Thyroid gland (tissue), 4 donors: ENCODE results near the gene PERP. TPM values are rescaled to one million over a fixed set of nuclear protein-coding genes. Genes with fewer than 3 reads are reported as not detected.

Source experiments
- DNase-seq, 2 donors: peaks; one replicate each; pipeline ENCODE4 v3.0.0-alpha.2; 2019
- H3K27ac ChIP-seq, 3 donors: fragments of 200-600 bp; sonication (generic); 1 replicate in 2 of 3; 2 replicates in 1 of 3; pipeline ENCODE4 v1.5.1; 2016 to 2019; ENCODE audit warnings: mild to moderate bottlenecking in 1 of 3, moderate library complexity in 1 of 3
- H3K27me3 ChIP-seq: fragments of 200-600 bp; sonication (generic); one replicate; pipeline ENCODE4 v1.5.1; 2019
- H3K36me3 ChIP-seq, 2 donors: fragments of 200-600 bp; sonication (generic); one replicate each; pipeline ENCODE4 v1.5.1; 2016 to 2019
- H3K4me1 ChIP-seq, 2 donors: fragments of 200-600 bp; sonication (generic); one replicate each; pipeline ENCODE4 v1.5.1; 2017 to 2019
- H3K4me3 ChIP-seq, 3 donors: fragments of 200-600 bp; sonication (generic); replicated peaks in 1 of 3; 1 replicate in 2 of 3; 2 replicates in 1 of 3; pipeline ENCODE4 v1.5.1; 2016; ENCODE audit warnings: mild to moderate bottlenecking in 1 of 3
- H3K9me3 ChIP-seq: fragments of 200-600 bp; sonication (generic); one replicate; pipeline ENCODE4 v1.5.1; 2017
- CTCF ChIP-seq, 6 experiments: fragments of 200-600 bp in 3 of 6; fragments of 450-650 bp in 3 of 6; sonication (generic) in 3 of 6; IDR thresholded peaks; one replicate each; pipeline ENCODE4 v1.5.1; 2016 to 2019; ENCODE audit warnings: antibody characterized with exemption in 6 of 6, mild to moderate bottlenecking in 2 of 6, inconsistent platforms in 1 of 6, moderate library complexity in 1 of 6
- POLR2A ChIP-seq, 2 donors: fragments of 450-650 bp; IDR thresholded peaks; one replicate each; pipeline ENCODE4 v1.6.1; 2017; ENCODE audit warnings: antibody characterized with exemption in 2 of 2, mild to moderate bottlenecking in 2 of 2, moderate library complexity in 1 of 2
- WGBS, 2 donors: methylation state at CpG; one replicate each; pipeline ENCODE4 v1.1.5; 2017; 5-methylcytosine and 5-hydroxymethylcytosine counted together
- intact Hi-C: fragments of 100-400 bp; cut with DNase I; formaldehyde crosslinking; loops from one replicate; pipeline ENCODE4 v1.15.1; 2023
- total RNA-seq, 4 donors: library from RNA; depleted of rRNA; stranded (reverse); fragments of >200 nt; gene quantifications; one replicate each; pipeline ENCODE4 v1.2.3, GENCODE V29; 2016

The PERP gene
- total RNA-seq, 4 donors from 2014 or later, result 26.4 to 47.8 (median 31.2) TPM

DNA sequence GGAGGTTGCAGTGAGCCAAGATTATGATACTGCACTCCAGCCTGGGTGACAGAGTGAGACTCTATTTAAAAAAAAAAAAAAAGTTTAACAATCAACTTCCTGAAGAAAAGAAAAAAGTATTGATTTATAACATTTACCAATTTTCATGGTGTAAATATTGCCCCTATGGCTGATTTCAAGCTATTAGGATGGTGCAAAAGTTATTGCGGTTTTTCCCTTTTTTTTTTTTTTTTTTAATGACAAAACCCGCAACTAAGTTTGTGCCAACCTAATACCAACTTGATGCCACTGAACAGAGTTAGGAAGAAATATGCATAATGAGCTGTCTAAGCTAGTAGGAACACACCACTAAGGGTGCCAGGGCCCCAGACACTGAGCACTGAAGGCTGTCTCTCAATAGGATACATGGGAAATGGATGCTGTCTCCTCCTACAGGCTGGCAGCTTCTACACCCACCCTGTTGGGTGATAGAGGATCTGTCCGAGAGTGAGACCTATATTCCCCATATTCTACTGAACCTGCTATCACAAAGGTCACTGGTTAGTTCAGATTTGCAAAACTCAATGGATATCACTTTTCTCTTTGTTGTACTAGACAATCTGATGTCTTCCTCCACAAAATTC is 6.5 kb upstream of the PERP start:
- no peaks in the 10 kb centered on the region for H3K4me1 ChIP-seq
- 73 to 85% methylated on average over 3 of the region's 3 CpGs for WGBS, 2 donors
- no peak overlapping the region for H3K27ac ChIP-seq
- no peaks in the 10 kb centered on the region for H3K36me3 ChIP-seq
- no peaks in the 10 kb centered on the region for H3K27me3 ChIP-seq
- TF ChIP-seq POLR2A (IDR thresholded peaks at IDR 0.05) (no peak), CTCF (IDR thresholded peaks at IDR 0.05) (no peak)
- intact Hi-C loops, result loop anchor here (10.0 kb wide), 1 partner anchor 481 kb away; no protein-coding TSS in a partner anchor
- H3K9me3 ChIP-seq, result no peaks in the 10 kb centered on the region
- no peak for DNase-seq
- no peak overlapping the region for H3K4me3 ChIP-seq

DNA sequence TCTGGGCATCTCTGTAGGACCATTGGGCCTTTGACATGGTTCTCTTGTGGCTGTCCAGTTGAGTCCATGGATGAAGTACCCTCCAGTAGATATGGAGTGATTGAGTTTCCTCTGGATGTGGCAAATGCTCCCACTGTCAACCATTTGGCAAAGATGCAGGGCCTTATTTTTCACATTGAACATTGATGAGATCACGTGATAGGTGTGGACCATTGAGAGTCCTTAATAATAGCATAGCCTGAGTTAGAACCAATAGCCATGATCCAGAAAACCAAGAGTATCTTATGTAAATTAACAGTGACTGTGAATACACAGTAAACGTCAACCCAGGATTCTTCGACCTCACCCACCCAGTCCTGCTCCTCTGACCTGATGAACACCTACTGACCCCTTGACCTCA is 3.0 kb upstream of the PERP start:
- Histone ChIP-seq H3K9me3 (no peaks in the 10 kb centered on the region), H3K4me1 (peaks cover 0 to 6% of the 10 kb centered on the region in 2 donors), H3K27me3 (no peaks in the 10 kb centered on the region), H3K27ac (no peak overlapping the region), H3K4me3 (no peak overlapping the region), H3K36me3 (no peaks in the 10 kb centered on the region)
- intact Hi-C loops, result loop anchor here (2.0 to 10.0 kb wide), 2 partner anchors 105 to 485 kb away; no protein-coding TSS in a partner anchor
- no peak for TF ChIP-seq POLR2A (IDR thresholded peaks at IDR 0.05)
- TF ChIP-seq CTCF (IDR thresholded peaks at IDR 0.05), result no peak
- no peak for DNase-seq
- whole genome bisulfite sequencing, 2 donors, result 70 to 76% methylated on average over 3 of the region's 3 CpGs

- Histone ChIP-seq H3K4me1 (peaks cover 0 to 10% of the 10 kb centered on the region in 2 donors), H3K9me3 (no peaks in the 10 kb centered on the region), H3K27me3 (no peaks in the 10 kb centered on the region), H3K27ac (no peak overlapping the region), H3K36me3 (no peaks in the 10 kb centered on the region), H3K4me3 (no peak overlapping the region)
- TF ChIP-seq POLR2A (IDR thresholded peaks at IDR 0.05) (no peak), CTCF (IDR thresholded peaks at IDR 0.05) (peak; percentile 68 to 95 (median 90))
- WGBS, 2 donors, result 45 to 52% methylated on average over 7 of the region's 7 CpGs
- peak; percentile 63 to 64 for DNase-seq
- intact Hi-C loops, result loop anchor here (5.0 kb wide), 1 partner anchor 402 kb away; no protein-coding TSS in a partner anchor
Measured at GRCh38 chr6:138109042-138109997, 2.1 kb upstream of the PERP start.

DNA sequence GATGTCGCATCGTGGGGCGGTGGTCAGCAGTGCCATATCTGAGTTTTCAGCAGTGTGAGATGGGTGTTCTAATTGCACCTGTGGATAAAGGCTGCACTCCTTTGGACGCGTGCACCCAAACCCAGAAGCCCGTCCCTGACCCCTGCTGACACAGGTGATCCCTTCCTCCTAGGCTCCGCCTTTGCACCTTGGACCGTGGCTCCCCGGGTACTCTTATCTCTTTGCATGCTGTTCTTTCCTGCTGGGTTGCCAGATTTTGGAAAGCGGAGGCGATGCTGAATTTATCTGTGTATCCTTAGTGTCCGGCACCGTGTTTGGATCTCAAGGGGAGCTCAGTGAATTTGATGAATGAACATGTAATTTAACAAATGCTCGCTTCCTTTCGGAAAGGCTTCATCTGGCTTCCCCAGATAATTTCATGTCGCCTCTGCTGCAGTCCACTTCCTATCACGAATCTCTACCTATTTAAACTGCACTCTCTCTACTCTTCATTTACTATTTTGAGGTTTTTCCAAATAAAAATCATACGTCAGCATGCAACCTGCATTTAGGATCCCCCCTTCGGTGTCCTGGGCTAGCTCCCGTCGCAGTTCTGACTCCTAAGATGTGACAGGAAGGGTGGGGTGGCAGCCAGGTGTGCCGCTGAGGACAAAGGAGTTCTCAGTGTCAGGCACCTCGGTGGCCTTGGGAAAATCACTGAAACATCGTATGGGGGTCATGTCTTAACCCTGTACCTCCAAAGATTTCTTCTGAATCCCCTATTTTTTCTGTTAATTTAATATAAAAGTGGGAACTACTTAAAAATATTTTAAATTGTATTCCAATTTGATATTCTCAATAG is 753 bp upstream of the PERP start:
- peak; percentile 54 to 56 for DNase-seq
- peak overlapping the region; percentile 44 to 94 (median 80) for H3K4me3 ChIP-seq
- intact Hi-C loops, result loop anchor here (5.0 kb wide), 1 partner anchor 401 kb away; no protein-coding TSS in a partner anchor
- H3K27ac ChIP-seq, result peak overlapping the region; percentile 80 to 89 (median 83)
- TF ChIP-seq POLR2A (IDR thresholded peaks at IDR 0.05) (no peak), CTCF (IDR thresholded peaks at IDR 0.05) (peak in 1 of 6 experiments; percentile 6)
- whole genome bisulfite sequencing, 2 donors, result 14 to 25% methylated on average over 22 to 24 of the region's 24 CpGs
- no peaks in the 10 kb centered on the region for H3K36me3 ChIP-seq
- H3K4me1 ChIP-seq, result peaks cover 0 to 10% of the 10 kb centered on the region in 2 donors
- no peaks in the 10 kb centered on the region for H3K9me3 ChIP-seq
- H3K27me3 ChIP-seq, result no peaks in the 10 kb centered on the region
